Kidney (tissue), 14 donors: ENCODE results near the gene OR6C74. TPM values are rescaled to one million over a fixed set of nuclear protein-coding genes. Genes with fewer than 3 reads are reported as not detected.
A peak's percentile ranks its signal among the peaks of the same experiment; 100 is the strongest.

ENCODE experiments used
- DNase-seq, 5 donors: peaks; one replicate each; pipeline ENCODE4 v3.0.0-alpha.2; 2013 to 2020
- FAIRE-seq: peaks from 2 replicates; lab custom pipeline; 2012; peaks lifted over from hg19 to GRCh38; lab: Jason Lieb, UNC
- H3K27ac ChIP-seq, 2 donors: one replicate each; pipeline ENCODE4 v1.7.0; 2013; ENCODE audit warnings: low read depth in 2 of 2, low read length in 2 of 2, inconsistent platforms in 1 of 2
- H3K27me3 ChIP-seq: one replicate; pipeline ENCODE4 v1.7.1; 2013; ENCODE audit warnings: low read length, inconsistent platforms; ENCODE audit not compliant: control insufficient read depth, insufficient read depth
- H3K36me3 ChIP-seq, 3 donors: one replicate each; pipeline versions ENCODE4 v1.7.0 to v1.7.1; 2013; ENCODE audit warnings: low read length in 3 of 3, control low read depth in 1 of 3, inconsistent platforms in 1 of 3; ENCODE audit not compliant: insufficient read depth in 3 of 3, control insufficient read depth in 2 of 3
- H3K4me1 ChIP-seq, 3 donors: one replicate each; pipeline versions ENCODE4 v1.7.0 to v1.7.1; 2013; ENCODE audit warnings: low read length in 3 of 3, inconsistent platforms in 1 of 3, low read depth in 1 of 3; ENCODE audit not compliant: control insufficient read depth in 2 of 3, insufficient read depth in 2 of 3
- H3K4me3 ChIP-seq, 3 donors: one replicate each; pipeline versions ENCODE4 v1.7.0 to v1.8.1; 2013; ENCODE audit warnings: low read length in 3 of 3, control low read depth in 1 of 3, inconsistent platforms in 1 of 3
- H3K9ac ChIP-seq, 3 donors: one replicate each; pipeline versions ENCODE4 v1.7.0 to v1.7.1; 2013; ENCODE audit warnings: low read length in 3 of 3, control low read depth in 1 of 3, inconsistent platforms in 1 of 3
- H3K9me3 ChIP-seq, 3 donors: one replicate each; pipeline versions ENCODE4 v1.7.0 to v1.7.1; 2013; ENCODE audit warnings: low read length in 3 of 3, control low read depth in 1 of 3, inconsistent platforms in 1 of 3; ENCODE audit not compliant: control insufficient read depth in 2 of 3, insufficient read depth in 1 of 3
- intact Hi-C: fragments of 100-400 bp; cut with DNase I; formaldehyde crosslinking; loops from one replicate; pipeline ENCODE4 v1.11.1; 2022
- polyA plus RNA-seq: library from polyadenylated mRNA; stranded (reverse); fragments of 350-450 nt; fragmentation: Illumina TruSeq; extraction: RNeasy Lipid Tissue Mini Kit (QIAGEN cat#74804); gene quantifications from one replicate; pipeline ENCODE4 v1.2.3, GENCODE V29; 2014; ENCODE audit warnings: low read depth, low replicate concordance; ENCODE audit not compliant: insufficient read depth
- total RNA-seq: library from RNA; stranded (reverse); fragmentation: NEBNext Ultra II Directional; extraction: Animal tissue kit (Norgen Biotek cat#: 25700); gene quantifications from one replicate; pipeline ENCODE4 v1.2.1, GENCODE V29; 2021
- TF ChIP-seq, protein P1 (sequence below): IDR thresholded peaks from 3 replicates; pipeline ENCODE4 v1.5.1; 2012; ENCODE audit warnings: mild to moderate bottlenecking, moderate library complexity, borderline replicate concordance; ENCODE audit not compliant: insufficient read depth; ENCODE audit errors: extremely low read depth
- donor health status: control.
- donor health status: control.
- donor health status: control.
- donor health status: control.
- donor health status: control.
- donor health status: DM: yes; HTN: yes; CAD: no.
- donor health status: Normal renal cell carcinoma (clear cell type).

OR6C74 gene
- total and polyA plus RNA-seq, 2 donors from 2014 or later: not detected

DNA sequence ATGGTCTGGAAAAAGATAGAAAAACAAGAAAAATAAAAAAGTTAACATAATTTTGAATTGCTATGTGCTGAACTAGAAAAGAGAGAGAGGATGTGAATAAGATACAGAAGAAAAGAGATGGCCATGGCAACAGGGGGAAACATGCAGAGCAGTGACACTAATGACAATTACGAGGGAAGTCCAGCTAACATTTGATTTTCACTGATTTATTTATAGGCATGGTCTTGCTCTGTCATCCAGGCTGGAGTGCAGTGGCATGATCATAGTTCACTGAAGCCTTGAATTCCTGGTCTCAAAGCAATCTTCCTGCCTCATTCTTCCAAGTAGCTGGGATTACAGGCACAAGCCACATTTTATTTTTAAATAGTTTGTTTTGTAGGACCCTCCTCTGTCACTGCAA is 1.8 kb downstream of the OR6C74 start:
- Histone ChIP-seq H3K4me1 (no peaks in the 10 kb centered on the region), H3K27ac (no peak overlapping the region), H3K9ac (no peak overlapping the region), H3K9me3 (no peaks in the 10 kb centered on the region), H3K27me3 (no peaks in the 10 kb centered on the region), H3K4me3 (no peak overlapping the region), H3K36me3 (no peaks in the 10 kb centered on the region)
- DNase-seq (peak in 1 of 5 donors; percentile 1), FAIRE-seq (no peak)
- intact Hi-C loops: no loop called here
- TF ChIP-seq, protein P1, sequence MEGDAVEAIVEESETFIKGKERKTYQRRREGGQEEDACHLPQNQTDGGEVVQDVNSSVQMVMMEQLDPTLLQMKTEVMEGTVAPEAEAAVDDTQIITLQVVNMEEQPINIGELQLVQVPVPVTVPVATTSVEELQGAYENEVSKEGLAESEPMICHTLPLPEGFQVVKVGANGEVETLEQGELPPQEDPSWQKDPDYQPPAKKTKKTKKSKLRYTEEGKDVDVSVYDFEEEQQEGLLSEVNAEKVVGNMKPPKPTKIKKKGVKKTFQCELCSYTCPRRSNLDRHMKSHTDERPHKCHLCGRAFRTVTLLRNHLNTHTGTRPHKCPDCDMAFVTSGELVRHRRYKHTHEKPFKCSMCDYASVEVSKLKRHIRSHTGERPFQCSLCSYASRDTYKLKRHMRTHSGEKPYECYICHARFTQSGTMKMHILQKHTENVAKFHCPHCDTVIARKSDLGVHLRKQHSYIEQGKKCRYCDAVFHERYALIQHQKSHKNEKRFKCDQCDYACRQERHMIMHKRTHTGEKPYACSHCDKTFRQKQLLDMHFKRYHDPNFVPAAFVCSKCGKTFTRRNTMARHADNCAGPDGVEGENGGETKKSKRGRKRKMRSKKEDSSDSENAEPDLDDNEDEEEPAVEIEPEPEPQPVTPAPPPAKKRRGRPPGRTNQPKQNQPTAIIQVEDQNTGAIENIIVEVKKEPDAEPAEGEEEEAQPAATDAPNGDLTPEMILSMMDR: no peak

DNA sequence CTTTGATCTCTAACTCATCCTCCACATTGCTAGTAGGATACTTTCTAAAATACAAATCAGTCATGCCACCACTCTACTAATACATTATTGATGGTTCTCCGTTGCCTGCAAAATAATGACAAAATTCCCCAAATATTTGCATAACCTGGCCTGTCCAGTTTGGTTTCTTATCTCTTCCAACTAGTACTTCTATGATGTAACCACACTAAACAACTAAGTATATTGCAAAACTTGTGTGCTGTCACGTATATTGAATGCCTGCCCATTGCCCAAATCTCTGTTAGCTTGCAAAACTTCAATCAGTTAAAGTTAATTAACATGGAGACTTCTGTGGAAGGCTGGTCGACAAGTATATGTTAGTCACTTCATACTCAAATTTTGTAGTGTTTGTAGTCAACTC is 6.5 kb downstream of the OR6C74 start:
- intact Hi-C loops: no loop called here
- no peaks in the 10 kb centered on the region for H3K36me3 ChIP-seq
- H3K27me3 ChIP-seq: no peaks in the 10 kb centered on the region
- TF ChIP-seq, protein P1: no peak
- no peaks in the 10 kb centered on the region for H3K4me1 ChIP-seq
- DNase-seq (no peak), FAIRE-seq (no peak)
- H3K9me3 ChIP-seq: no peaks in the 10 kb centered on the region
- H3K4me3 ChIP-seq: no peak overlapping the region
- H3K9ac ChIP-seq: no peak overlapping the region
- no peak overlapping the region for H3K27ac ChIP-seq

DNA sequence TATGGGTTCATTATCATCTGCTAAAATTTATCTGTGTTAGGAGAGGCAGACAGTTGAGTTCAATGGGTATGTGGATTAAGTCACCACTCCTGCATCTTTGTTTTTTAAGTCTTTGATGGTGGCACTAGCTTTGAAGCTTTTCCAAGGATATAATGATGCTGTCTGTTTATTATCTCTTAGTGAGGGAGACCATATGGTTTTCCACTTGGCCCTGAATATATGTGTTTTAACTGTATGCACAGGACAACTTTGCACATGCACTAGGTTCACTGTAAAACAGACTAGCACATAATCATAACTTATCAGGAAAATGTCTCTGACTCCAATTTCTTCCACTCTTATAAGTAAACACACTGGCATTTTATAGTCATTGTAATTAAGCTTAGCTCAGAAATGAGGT is 8.9 kb downstream of the OR6C74 start:
- TF ChIP-seq, protein P1: no peak
- Histone ChIP-seq H3K4me1 (no peaks in the 10 kb centered on the region), H3K27me3 (no peaks in the 10 kb centered on the region), H3K36me3 (no peaks in the 10 kb centered on the region), H3K27ac (no peak overlapping the region), H3K9me3 (peaks cover 0 to 2% (median 0%) of the 10 kb centered on the region in 3 donors), H3K4me3 (no peak overlapping the region), H3K9ac (no peak overlapping the region)
- no peak for DNase-seq
- intact Hi-C loops: no loop called here
- no peak for FAIRE-seq

DNA sequence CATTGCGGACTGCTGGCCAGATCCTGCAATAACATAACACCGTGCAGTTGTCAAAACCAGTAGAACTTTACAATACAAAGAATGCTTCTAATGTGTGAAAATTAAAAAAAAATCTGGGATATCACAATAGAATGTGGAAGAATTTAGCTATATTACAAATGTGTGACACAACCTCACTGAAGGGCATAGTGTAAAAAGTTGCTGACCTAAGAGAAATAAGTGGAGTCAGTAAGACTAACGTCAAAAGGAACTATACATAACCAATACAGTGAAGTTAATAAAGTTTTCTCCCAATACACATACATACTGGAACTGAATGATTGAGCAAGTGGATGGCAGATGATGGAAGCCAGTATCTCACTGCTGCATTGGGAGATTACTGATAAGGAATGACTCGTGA is 12.4 kb downstream of the OR6C74 start:
- peaks cover 0 to 2% (median 0%) of the 10 kb centered on the region in 3 donors for H3K9me3 ChIP-seq
- no peak overlapping the region for H3K27ac ChIP-seq
- no peaks in the 10 kb centered on the region for H3K4me1 ChIP-seq
- no peak overlapping the region for H3K4me3 ChIP-seq
- intact Hi-C loops: no loop called here
- FAIRE-seq: no peak
- H3K9ac ChIP-seq: no peak overlapping the region
- no peaks in the 10 kb centered on the region for H3K36me3 ChIP-seq
- no peak for DNase-seq
- TF ChIP-seq, protein P1: no peak
- H3K27me3 ChIP-seq: no peaks in the 10 kb centered on the region
